Activated CD4-positive, CD25-positive, alpha-beta regulatory T cell treated with anti-CD3 and anti-CD28 coated beads, Interleukin-2, amount 50 U/mL, for 16 hours (primary cell): Measurements from ENCODE around the gene DLL4.
"Not testable (repeated sequence)": the region's sequence is repeated elsewhere in the genome, so short reads cannot be mapped to it uniquely, and the experiment has no call there.

Experiments used
- DNase-seq: peaks from one replicate; pipeline ENCODE4 v3.0.0-alpha.2; 2020; ENCODE audit warnings: low read depth, low spot score

DLL4 gene

DNA sequence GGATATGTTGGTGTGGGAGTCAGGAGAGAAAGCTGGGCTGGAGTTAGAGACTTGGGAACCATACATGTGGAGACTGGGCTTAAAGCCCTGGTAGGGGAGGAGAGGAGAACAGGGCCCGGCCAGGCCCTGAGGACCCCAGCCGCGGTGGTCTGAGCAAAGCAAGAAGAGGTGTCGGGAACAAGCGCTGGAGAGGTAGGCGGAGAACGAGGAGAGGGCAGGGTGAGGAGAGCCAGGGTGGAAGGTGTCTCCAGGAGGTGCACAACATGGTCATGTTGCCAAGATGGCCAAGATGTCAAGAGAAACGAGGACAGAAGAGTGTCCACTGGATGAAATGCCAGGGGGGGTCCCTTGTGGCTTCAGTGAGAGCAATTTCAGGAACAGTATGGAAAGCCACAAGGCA lies 29.6 kb downstream of the DLL4 start:
- no peak for DNase-seq

GRCh38 chr15:40959331-40960141 lies 30.4 kb downstream of the DLL4 start:
- no peak for DNase-seq

GRCh38 chr15:40960151-40960885 lies 31.2 kb downstream of the DLL4 start:
- DNase-seq = no peak

GRCh38 chr15:40960925-40961324 lies 31.8 kb downstream of the DLL4 start:
- DNase-seq = no peak

GRCh38 chr15:40961740-40962139 lies 32.6 kb downstream of the DLL4 start:
- not testable (repeated sequence) for DNase-seq

- DNase-seq = not testable (repeated sequence)
Observed at GRCh38 chr15:40962317-40962716, 33.2 kb downstream of the DLL4 start.

- DNase-seq = no peak
Observed at GRCh38 chr15:40963201-40963600, 34.1 kb downstream of the DLL4 start.

GRCh38 chr15:40964006-40964405 lies 34.9 kb downstream of the DLL4 start:
- DNase-seq = no peak

DNA sequence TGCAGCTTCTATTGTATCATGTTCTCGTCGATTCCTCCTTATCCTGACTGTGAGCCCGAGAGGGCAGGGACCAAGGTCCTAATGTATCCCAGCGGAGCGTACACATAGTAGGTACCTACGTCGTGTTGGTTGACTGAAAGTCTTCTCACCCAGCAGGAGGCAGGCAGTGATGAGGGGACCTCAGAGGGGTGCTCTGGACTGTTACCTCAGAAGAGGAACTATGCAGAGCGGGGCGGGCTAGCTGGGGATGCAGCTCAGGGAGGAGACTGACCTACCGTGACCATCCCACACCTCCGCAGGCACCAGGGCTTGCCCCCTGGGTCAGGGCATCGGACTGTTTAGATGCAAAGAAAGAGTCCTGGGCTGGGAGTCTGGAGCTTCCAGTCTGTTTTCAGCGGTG lies 35.5 kb downstream of the DLL4 start:
- no peak for DNase-seq

DNA sequence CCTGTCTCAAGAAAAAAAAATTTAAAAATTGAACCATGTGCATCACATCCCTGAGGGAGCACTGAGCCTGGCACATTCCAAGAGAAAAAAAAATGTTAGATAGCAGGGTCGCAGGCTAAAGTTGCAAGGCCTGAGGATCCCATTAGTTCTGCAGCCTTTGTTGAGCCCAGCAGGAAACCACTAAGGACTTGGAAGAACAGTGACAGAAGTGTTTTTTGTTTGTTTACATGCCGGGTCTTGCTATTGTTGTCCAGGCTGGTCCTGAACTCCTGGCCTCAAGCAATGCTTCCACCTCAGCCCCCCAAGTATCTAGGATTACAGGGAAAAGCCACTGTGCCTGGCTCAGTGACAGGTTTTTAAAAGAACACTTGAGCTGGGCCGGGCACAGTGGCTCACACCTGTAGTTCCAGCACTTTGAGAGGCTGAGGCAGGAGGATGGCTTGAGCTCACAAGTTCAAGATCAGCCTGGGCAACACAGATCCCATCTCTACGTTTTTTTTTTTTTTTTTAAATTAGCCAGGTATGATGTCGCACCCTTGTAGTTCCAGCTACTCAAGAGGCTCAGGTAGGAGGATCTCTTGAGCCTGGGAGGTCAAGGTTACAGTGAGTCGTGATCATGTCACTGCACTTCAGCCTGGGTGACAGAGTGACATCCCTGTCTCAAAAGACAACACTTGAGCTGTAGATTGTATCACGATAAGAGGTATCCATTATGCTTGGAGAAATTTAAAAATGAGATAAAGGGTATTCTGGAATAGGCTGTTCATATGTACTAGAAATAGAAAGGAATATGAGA lies 39.3 kb downstream of the DLL4 start:
- no peak for DNase-seq

- DNase-seq = no peak
Observed at GRCh38 chr15:40969363-40969762, 40.2 kb downstream of the DLL4 start.

- DNase-seq = no peak
Observed at GRCh38 chr15:40974879-40975278, 45.7 kb downstream of the DLL4 start.

DNA sequence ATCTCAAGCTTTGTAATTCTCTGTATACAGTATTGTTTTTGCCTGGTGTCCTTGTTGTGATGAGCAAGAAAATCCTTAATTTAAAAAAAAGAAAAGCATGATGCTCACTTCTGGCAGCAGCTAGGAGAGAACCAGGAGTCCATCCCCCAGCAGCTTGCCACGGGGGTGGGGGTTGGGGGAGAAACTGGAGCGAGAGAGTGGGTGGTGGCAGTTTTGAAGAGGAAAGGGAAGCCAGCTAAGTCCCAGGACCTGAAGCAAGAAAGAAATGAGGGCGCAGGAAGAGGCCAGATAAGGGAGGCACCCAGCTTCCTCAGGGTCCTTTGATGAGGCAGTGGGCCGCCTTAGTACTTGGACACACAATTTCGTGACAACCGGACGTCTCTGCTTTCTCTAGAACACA lies 47.7 kb downstream of the DLL4 start:
- DNase-seq = no peak

DNA sequence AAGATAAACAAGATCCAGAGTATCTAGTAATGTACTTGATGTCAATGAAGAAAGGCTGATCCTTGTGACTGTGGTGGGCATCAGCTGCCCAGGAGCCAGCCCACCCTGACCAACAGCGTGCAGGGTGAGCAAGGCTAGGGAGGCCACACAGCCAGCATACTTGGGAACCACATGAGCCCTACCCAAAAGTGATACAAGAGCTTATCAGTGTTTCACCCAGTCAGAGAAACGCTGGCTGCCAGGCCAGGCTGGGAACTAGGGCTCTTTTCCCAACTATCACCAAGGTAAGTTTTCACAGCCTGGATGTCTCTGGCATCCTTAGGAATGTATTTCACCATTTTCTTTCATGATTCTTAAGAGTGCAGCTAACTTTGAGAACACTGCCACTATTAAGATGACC lies 49.0 kb downstream of the DLL4 start:
- no peak for DNase-seq

DNA sequence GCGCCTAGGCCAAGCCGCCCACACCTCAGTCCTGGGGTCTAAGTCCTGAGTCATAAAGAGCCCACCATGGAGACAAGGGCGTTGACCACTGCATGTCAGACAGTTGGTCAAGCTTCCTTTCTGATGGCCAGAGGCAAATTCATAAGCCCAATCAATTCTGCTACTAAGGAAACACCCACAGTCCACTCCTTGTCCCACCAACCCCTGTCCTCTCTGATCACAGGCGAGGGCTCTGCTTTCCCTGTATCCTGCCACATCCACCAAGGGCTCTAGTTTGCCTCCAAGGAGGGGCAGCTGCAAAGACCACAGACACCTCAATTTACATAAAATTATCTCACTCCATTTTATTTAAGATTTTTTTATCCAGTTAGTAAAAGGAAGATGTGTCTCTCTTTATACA lies 49.4 kb downstream of the DLL4 start:
- DNase-seq = no peak

DNA sequence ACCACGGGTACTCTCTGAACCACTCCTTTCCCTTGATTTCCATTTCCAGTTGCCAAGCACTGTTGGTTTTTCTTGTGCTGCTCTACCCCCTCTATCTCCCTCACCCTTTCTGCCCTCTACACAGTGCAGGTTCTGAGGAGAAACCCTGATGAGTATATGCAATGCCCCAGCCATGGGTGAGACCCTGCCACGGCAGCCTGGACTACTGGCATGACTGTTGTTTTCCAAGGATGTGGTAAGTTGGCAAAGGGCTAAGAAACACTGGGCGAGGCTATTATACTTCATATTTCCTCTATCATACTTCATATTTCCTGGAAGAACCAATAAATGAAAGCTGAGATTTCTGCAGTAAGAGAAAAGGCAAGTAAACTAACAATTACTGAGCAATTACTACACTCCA lies 52.0 kb downstream of the DLL4 start:
- DNase-seq = no peak

GRCh38 chr15:40982855-40983254 lies 53.7 kb downstream of the DLL4 start:
- no peak for DNase-seq

GRCh38 chr15:40984406-40984805 lies 55.3 kb downstream of the DLL4 start:
- DNase-seq = no peak

DNA sequence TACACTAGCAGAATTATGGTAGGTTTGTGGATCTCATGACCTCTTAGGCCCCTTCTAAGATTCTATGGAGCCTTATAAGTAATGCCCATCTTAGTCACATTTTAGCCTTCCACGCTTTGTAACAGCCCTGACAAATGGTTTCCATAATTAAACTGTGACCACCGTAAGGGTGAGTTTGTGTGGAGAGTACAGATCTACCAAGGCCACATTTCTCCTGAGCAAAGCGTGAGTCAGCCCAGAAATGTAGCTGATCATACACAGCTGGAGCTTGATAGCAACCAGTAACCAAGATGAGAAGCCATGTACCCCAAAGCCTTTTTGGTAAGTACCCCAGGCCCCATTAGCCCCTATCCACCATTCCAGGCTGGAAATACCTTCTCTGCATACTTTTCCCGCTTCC lies 55.8 kb downstream of the DLL4 start:
- no peak for DNase-seq

- no peak for DNase-seq
Observed at GRCh38 chr15:40985541-40986330, 56.6 kb downstream of the DLL4 start.

- DNase-seq = no peak
Observed at GRCh38 chr15:40986820-40987219, 57.7 kb downstream of the DLL4 start.

DNA sequence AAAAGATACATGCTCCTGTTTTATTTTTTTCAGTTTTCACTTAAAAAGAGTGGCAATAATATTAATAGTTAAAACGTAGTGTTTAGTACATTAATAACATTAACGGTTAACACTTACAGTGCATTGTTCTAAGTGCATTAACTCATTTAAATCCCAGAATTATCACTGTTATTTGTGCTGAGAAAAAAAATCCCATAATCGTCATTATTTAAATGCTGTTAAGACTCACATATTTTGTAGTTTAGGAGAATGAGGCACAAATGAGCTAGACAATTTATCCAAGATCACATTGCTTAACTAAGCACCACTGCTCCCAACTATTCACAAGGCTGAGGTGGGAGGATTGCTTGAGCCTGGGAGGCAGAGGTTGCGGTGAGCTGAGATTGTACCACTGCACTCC lies 59.0 kb downstream of the DLL4 start:
- no peak for DNase-seq
